OCI-LY7 (cell line): ENCODE measurements around the gene VWA2.

Source experiments
- CTCF ChIP-seq: fragments of 200-600 bp; sonication (generic); conservative IDR thresholded peaks from 2 replicates; pipeline ENCODE4 v1.5.1; 2014; ENCODE audit warnings: mild to moderate bottlenecking, antibody characterized with exemption, low read length, moderate library complexity, mixed read lengths
- EZH2phosphoT487 ChIP-seq: fragments of 200-600 bp; sonication (generic); IDR thresholded peaks from 2 replicates; pipeline ENCODE4 v1.6.1; 2018; ENCODE audit warnings: low read depth, borderline replicate concordance, mild to moderate bottlenecking, mixed run types, antibody characterized with exemption, low read length, moderate library complexity, mixed read lengths

- TF ChIP-seq CTCF (no peak), EZH2phosphoT487 (no peak)
Observed at GRCh38 chr10:114305521-114305925, 66.5 kb downstream of the VWA2 start.
